Activated naive CD4-positive, alpha-beta T cell treated with anti-CD3 and anti-CD28 coated beads, Interleukin-2, amount 50 U/mL, for 72 hours (primary cell): ENCODE results near the gene DDX51. TPM values are rescaled to one million over a fixed set of nuclear protein-coding genes. Genes with fewer than 3 reads are reported as not detected.
A peak's percentile ranks its signal among the peaks of the same experiment; 100 is the strongest.
"Not testable (repeated sequence)": the region's sequence is repeated elsewhere in the genome, so short reads cannot be mapped to it uniquely, and the experiment has no call there.

ENCODE experiments used
- ATAC-seq, 2 donors: fragments of 150-1000 bp; cut with Tn5 transposase; 2 replicates each; pipeline ENCODE4 v1.10.0; 2021; ENCODE audit warnings: mild to moderate bottlenecking in 2 of 2, moderate library complexity in 2 of 2
- DNase-seq, 2 donors: peaks; one replicate each; pipeline ENCODE4 v3.0.0; 2021 to 2022; ENCODE audit warnings: low spot score in 2 of 2
- H3K27ac Mint-ChIP-seq, 2 donors: one replicate each; pipeline ENCODE4 v1.8.0; 2022; ENCODE audit warnings: mild to moderate bottlenecking in 2 of 2, mixed read lengths in 2 of 2
- H3K36me3 Mint-ChIP-seq, 2 donors: one replicate each; pipeline ENCODE4 v1.8.0; 2022; ENCODE audit warnings: mixed read lengths in 2 of 2
- H3K9me3 Mint-ChIP-seq, 2 donors: one replicate each; pipeline ENCODE4 v1.8.0; 2022; ENCODE audit warnings: mixed read lengths in 2 of 2
- total RNA-seq, 2 donors: library from RNA; stranded (reverse); gene quantifications; one replicate each; pipeline ENCODE4 v1.2.3, GENCODE V29; 2022

The DDX51 gene
- total RNA-seq, 2 donors from 2014 or later, result 22.0 to 34.5 TPM

- ATAC-seq, result no peak
- H3K9me3 Mint-ChIP-seq, result no peaks in the 10 kb centered on the region
- H3K36me3 Mint-ChIP-seq, result no peaks in the 10 kb centered on the region
- no peak overlapping the region for H3K27ac Mint-ChIP-seq
- peak in 1 of 2 donors; percentile 48 for DNase-seq
Observed at GRCh38 chr12:132152953-132153352, 8.8 kb upstream of the DDX51 start.

GRCh38 chr12:132152411-132152821 is 8.3 kb upstream of the DDX51 start:
- Mint-ChIP-seq H3K36me3 (no peaks in the 10 kb centered on the region), H3K27ac (no peak overlapping the region), H3K9me3 (no peaks in the 10 kb centered on the region)
- DNase-seq (no peak), ATAC-seq (no peak)

GRCh38 chr12:132151766-132152410 is 7.8 kb upstream of the DDX51 start:
- ATAC-seq, result no peak
- no peak for DNase-seq
- no peak overlapping the region for H3K27ac Mint-ChIP-seq
- H3K36me3 Mint-ChIP-seq, result no peaks in the 10 kb centered on the region
- H3K9me3 Mint-ChIP-seq, result no peaks in the 10 kb centered on the region

GRCh38 chr12:132151145-132151765 is 7.1 kb upstream of the DDX51 start:
- Mint-ChIP-seq H3K27ac (no peak overlapping the region), H3K36me3 (peaks cover 0 to 2% of the 10 kb centered on the region in 2 donors), H3K9me3 (no peaks in the 10 kb centered on the region)
- DNase-seq (no peak), ATAC-seq (no peak)

GRCh38 chr12:132150780-132151144 is 6.6 kb upstream of the DDX51 start:
- DNase-seq (peak in 1 of 2 donors; percentile 46), ATAC-seq (no peak)
- Mint-ChIP-seq H3K9me3 (no peaks in the 10 kb centered on the region), H3K27ac (no peak overlapping the region), H3K36me3 (peaks cover 0 to 5% of the 10 kb centered on the region in 2 donors)

- ATAC-seq, H3K9me3 Mint-ChIP-seq, H3K36me3 Mint-ChIP-seq, H3K27ac Mint-ChIP-seq: not testable (repeated sequence)
- DNase-seq, result peak in 1 of 2 donors; percentile 33
Observed at GRCh38 chr12:132149526-132149925, 5.4 kb upstream of the DDX51 start.

- Mint-ChIP-seq H3K9me3 (no peaks in the 10 kb centered on the region), H3K27ac (no peak overlapping the region), H3K36me3 (peaks cover 0 to 5% of the 10 kb centered on the region in 2 donors)
- no peak for ATAC-seq
- DNase-seq, result peak; percentile 1 to 52
Observed at GRCh38 chr12:132148368-132149045, 4.4 kb upstream of the DDX51 start.

GRCh38 chr12:132147423-132148367 is 3.6 kb upstream of the DDX51 start:
- Mint-ChIP-seq H3K36me3 (peaks cover 0 to 5% of the 10 kb centered on the region in 2 donors), H3K27ac (no peak overlapping the region), H3K9me3 (no peaks in the 10 kb centered on the region)
- ATAC-seq (no peak), DNase-seq (peak; percentile 2 to 56)

- no peak for ATAC-seq
- Mint-ChIP-seq H3K27ac (peak overlapping the region in 1 of 2 donors; percentile 52), H3K36me3 (peaks cover 0 to 10% of the 10 kb centered on the region in 2 donors), H3K9me3 (no peaks in the 10 kb centered on the region)
- peak; percentile 1 to 47 for DNase-seq
Observed at GRCh38 chr12:132146772-132147422, 2.8 kb upstream of the DDX51 start.

- H3K27ac Mint-ChIP-seq, result peak overlapping the region in 1 of 2 donors; percentile 52
- ATAC-seq (no peak), DNase-seq (no peak)
- H3K9me3 Mint-ChIP-seq, result no peaks in the 10 kb centered on the region
- H3K36me3 Mint-ChIP-seq, result peaks cover 0 to 10% of the 10 kb centered on the region in 2 donors
Observed at GRCh38 chr12:132146098-132146497, 2.0 kb upstream of the DDX51 start.

- H3K9me3 Mint-ChIP-seq, result no peaks in the 10 kb centered on the region
- peak overlapping the region; percentile 88 to 89 for H3K27ac Mint-ChIP-seq
- ATAC-seq, result no peak
- peak in 1 of 2 donors; percentile 1 for DNase-seq
- H3K36me3 Mint-ChIP-seq, result peaks cover 0 to 10% of the 10 kb centered on the region in 2 donors
Observed at GRCh38 chr12:132145334-132145733, 1.2 kb upstream of the DDX51 start.

- H3K36me3 Mint-ChIP-seq, result peaks cover under 1 to 10% of the 10 kb centered on the region in 2 donors
- peak overlapping the region; percentile 88 to 89 for H3K27ac Mint-ChIP-seq
- DNase-seq, result no peak
- H3K9me3 Mint-ChIP-seq, result no peaks in the 10 kb centered on the region
- ATAC-seq, result peak; percentile 1 to 16
Observed at GRCh38 chr12:132144810-132145168, 670 bp upstream of the DDX51 start.

- H3K36me3 Mint-ChIP-seq, result peaks cover 5 to 15% of the 10 kb centered on the region in 2 donors
- no peaks in the 10 kb centered on the region for H3K9me3 Mint-ChIP-seq
- ATAC-seq, result peak; percentile 24 to 43
- peak overlapping the region; percentile 79 to 89 for H3K27ac Mint-ChIP-seq
- peak in 1 of 2 donors; percentile 25 for DNase-seq
Observed at GRCh38 chr12:132143336-132144071, 615 bp downstream of the DDX51 start.

- ATAC-seq (no peak), DNase-seq (peak in 1 of 2 donors; percentile 2)
- Mint-ChIP-seq H3K36me3 (peaks cover 5 to 15% of the 10 kb centered on the region in 2 donors), H3K9me3 (no peaks in the 10 kb centered on the region), H3K27ac (peak overlapping the region; percentile 56 to 79)
Observed at GRCh38 chr12:132142679-132143335, 1.3 kb downstream of the DDX51 start.
